Mucosa of descending colon (tissue), 3 donors: ENCODE data around the gene TPX2. TPM values are rescaled to one million over a fixed set of nuclear protein-coding genes. Genes with fewer than 3 reads are reported as not detected.

ENCODE experiments used
- ATAC-seq: fragments of 200-7000 bp; cut with Tn5 transposase; one replicate; pipeline ENCODE4 v1.9.1; 2020; ENCODE audit warnings: mild to moderate bottlenecking, moderate library complexity
- DNase-seq, 3 donors: peaks; one replicate each; pipeline ENCODE4 v3.0.0-alpha.2; 2020
- H3K36me3 ChIP-seq: fragments of 200-600 bp; one replicate; pipeline ENCODE4 v1.8.0; 2021; ENCODE audit warnings: low read depth, mild to moderate bottlenecking
- H3K4me1 ChIP-seq: fragments of 200-600 bp; one replicate; pipeline ENCODE4 v1.8.0; 2021; ENCODE audit warnings: low read depth, mild to moderate bottlenecking
- H3K4me3 ChIP-seq: fragments of 200-600 bp; one replicate; pipeline ENCODE4 v1.8.0; 2021; ENCODE audit warnings: mild to moderate bottlenecking
- H3K9me3 ChIP-seq: fragments of 200-600 bp; one replicate; pipeline ENCODE4 v1.8.0; 2021; ENCODE audit warnings: mild to moderate bottlenecking
- intact Hi-C, 2 donors: fragments of 100-400 bp; cut with DNase I in 1 of 2; cut with micrococcal nuclease in 1 of 2; formaldehyde crosslinking; loops; one replicate each; pipeline versions ENCODE4 v1.11.0 to v1.11.1; 2022; cut with DNase I, micrococcal nuclease
- total RNA-seq, 3 donors: library from RNA; stranded (reverse); fragmentation: NEBNext Ultra II Directional in 2 of 3; extraction: Animal tissue kit (Norgen Biotek cat#: 25700) in 2 of 3; gene quantifications; one replicate each; pipeline versions ENCODE4 v1.2.1 to v1.2.4, GENCODE V29; 2021 to 2023
- TF ChIP-seq, protein P1 (sequence below): fragments of 200-600 bp; IDR thresholded peaks from one replicate; pipeline ENCODE4 v1.8.0; 2022; ENCODE audit warnings: antibody characterized with exemption, mild to moderate bottlenecking
- donor health status: DM: no; HTN: no; CAD: no; lungs with moderate emphysema.
- donor health status: DM: no; HTN: no; CAD: no.
- donor health status: DM: no; HTN: yes; CAD: no.

TPX2 gene
- total RNA-seq, 3 donors from 2014 or later, result 3.0 to 26.6 (median 8.8) TPM

DNA sequence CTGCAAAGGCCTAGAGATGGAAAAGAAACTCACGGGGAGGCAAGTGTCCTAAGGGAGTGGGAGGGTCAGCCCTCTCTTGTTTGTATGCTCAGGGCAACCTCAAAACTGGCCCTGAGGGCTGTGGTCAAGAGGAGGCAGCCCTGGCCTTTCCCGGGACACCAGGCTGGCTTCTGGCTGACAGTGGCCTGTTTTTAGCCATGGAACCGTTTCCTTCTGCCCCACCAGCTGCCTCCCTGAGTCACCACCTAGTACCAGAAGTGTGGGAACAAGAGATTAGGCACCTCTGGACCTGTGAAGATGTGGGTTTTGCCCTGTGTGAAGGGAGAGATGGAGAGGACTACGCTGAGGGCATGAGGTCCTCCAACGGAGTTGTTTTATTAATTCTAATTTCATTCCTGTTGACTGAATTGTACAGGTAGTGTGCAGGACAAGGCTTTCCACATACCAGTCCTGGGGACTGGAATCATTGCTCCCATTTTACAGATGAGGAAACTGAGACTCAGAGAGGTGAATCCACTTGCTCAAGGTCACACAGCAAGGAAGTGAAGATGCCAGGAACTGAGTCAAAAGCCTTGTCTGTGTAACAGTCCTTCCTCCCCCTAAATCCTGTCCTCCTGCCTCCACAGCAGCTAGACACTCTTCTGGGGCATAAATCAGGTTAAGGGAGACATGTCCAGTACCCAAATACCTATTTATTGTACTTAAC lies 100.8 kb downstream of the TPX2 start:
- Histone ChIP-seq H3K9me3 (no peaks in the 10 kb centered on the region), H3K36me3 (no peaks in the 10 kb centered on the region), H3K4me3 (no peak overlapping the region), H3K4me1 (peaks cover 13% of the 10 kb centered on the region)
- intact Hi-C loops, result no loop called here
- no peak for ATAC-seq
- TF ChIP-seq, protein P1, sequence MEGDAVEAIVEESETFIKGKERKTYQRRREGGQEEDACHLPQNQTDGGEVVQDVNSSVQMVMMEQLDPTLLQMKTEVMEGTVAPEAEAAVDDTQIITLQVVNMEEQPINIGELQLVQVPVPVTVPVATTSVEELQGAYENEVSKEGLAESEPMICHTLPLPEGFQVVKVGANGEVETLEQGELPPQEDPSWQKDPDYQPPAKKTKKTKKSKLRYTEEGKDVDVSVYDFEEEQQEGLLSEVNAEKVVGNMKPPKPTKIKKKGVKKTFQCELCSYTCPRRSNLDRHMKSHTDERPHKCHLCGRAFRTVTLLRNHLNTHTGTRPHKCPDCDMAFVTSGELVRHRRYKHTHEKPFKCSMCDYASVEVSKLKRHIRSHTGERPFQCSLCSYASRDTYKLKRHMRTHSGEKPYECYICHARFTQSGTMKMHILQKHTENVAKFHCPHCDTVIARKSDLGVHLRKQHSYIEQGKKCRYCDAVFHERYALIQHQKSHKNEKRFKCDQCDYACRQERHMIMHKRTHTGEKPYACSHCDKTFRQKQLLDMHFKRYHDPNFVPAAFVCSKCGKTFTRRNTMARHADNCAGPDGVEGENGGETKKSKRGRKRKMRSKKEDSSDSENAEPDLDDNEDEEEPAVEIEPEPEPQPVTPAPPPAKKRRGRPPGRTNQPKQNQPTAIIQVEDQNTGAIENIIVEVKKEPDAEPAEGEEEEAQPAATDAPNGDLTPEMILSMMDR, result no peak
- no peak for DNase-seq

DNA sequence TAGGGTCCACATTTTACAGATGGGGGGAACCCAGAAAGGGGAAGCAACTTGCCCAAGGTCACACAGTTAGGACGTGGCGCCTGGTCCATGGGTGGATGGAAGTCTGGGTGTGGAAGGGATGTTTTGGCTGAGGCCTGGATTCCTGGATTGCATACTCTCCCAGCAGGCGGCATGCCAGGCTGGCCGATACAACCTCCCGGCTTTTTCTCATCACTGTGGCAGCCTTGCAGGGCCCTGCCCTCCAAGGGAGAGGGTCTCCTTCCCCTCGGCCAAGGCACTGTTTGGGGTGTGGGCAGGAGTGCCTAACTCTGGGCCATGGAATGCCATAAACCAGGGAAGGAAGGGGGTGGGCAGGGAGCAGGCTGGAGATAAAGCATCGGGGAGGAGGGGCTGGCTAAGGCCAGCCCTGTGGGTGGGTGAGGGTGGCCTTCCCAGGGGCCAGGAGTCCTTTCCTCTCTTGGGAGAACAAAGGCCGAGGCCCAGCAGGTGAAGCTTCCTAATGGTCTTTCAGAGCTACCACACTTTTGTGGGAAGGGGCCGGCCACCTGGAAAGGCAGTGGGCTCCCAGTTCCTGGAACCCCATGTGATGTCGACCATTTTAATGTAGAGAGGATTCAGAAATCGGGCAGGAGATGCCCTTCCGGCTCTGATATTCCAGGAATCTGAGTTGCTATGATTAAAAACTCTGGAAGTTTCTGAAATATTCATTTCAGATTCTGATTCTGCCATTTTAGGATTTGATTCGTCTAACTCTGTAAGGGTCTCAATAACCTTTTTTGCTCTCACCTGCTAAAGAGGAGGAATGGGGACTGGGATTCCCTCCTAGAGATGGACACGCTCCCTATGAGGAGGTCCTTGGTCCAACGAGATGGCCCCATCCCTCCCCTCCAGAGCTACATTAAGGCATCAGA lies 102.1 kb downstream of the TPX2 start:
- intact Hi-C loops, result no loop called here

DNA sequence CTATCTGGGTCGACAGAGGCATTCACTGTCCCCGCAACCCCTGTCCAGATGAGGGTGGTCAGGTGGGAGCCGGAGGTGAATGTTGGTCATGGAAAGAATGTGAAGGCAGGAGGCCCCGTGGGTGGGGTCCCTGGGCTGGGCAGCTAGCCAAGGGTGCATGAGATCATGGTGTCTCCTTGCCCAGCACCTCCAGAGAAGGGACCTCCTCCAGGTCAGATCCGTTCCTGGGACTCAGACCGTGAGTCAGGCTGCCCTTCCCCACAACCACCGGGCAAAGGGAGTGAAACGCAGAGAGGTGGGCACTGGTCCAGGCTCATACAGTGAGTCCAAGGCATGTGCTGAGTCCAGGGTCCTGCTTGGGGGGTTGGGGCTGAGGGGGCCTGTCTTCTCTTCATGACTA lies 102.8 kb downstream of the TPX2 start:
- intact Hi-C loops, result no loop called here
- Histone ChIP-seq H3K36me3 (no peaks in the 10 kb centered on the region), H3K4me3 (no peak overlapping the region), H3K9me3 (no peaks in the 10 kb centered on the region), H3K4me1 (no peaks in the 10 kb centered on the region)
- DNase-seq, result no peak
- no peak for ATAC-seq
- TF ChIP-seq, protein P1, result no peak

More for the DNA sequence above, 102.1 kb downstream of the TPX2 start:
- TF ChIP-seq, protein P1, result no peak
- no peak for DNase-seq
- Histone ChIP-seq H3K4me3 (no peak overlapping the region), H3K4me1 (peaks cover 6% of the 10 kb centered on the region), H3K9me3 (no peaks in the 10 kb centered on the region), H3K36me3 (no peaks in the 10 kb centered on the region)
- no peak for ATAC-seq

DNA sequence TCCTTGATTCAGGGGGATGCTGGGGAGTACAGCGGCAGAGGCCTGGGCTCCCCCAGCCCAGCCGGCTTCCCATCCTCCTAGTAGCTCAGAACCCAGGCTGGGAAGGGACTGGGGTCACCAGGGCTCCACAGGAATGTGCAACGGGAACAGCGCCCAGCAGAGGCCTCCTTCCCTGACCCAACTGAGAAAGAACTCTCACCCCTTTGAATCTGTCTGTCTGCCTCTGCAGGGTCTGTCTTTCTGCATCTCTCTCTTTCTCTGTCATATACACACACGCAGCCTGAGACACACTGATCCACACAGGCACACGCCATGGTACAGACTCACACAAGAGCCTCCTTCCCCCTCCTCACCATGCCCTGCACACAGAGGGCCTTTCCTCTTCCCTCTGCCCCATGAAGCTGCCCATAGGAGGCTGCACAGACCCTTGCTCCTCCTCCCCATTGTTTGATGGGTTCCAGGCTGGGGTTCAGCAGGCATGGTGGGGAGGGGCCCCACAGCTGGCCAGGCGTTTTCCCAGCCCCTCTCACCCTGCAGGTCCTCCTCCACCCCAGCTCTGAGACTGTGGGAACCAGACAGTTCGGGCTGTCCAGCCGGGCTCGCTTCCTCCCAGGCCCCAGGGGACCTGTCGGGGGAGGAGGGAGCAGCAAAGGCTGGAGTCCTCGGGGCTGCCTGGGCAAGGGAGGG lies 103.5 kb downstream of the TPX2 start:
- no peaks in the 10 kb centered on the region for H3K9me3 ChIP-seq
- intact Hi-C loops, result no loop called here
- DNase-seq, result no peak
- no peak overlapping the region for H3K4me3 ChIP-seq
- TF ChIP-seq, protein P1, result no peak
- no peaks in the 10 kb centered on the region for H3K36me3 ChIP-seq
- H3K4me1 ChIP-seq, result no peaks in the 10 kb centered on the region
- no peak for ATAC-seq

DNA sequence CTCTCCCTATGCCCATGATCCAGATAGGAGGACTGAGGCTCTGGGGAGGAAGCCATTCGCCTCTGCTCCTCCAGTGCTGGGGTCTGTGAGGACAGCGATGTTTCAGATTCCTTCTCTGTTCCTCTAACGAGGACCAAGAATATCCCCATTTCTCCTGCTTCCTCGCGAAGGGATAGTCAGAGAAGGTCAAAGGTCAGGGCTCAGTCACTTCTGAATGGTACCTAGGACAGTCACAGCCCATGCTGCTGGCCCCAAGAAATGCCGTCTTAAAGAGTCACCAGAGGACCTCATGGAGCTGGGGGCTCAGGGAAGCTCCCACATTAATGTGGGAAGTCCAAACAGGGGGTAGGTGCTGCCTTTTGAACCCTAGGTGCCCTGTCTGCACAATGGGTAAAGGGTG lies 104.2 kb downstream of the TPX2 start:
- no peaks in the 10 kb centered on the region for H3K4me1 ChIP-seq
- no peak overlapping the region for H3K4me3 ChIP-seq
- intact Hi-C loops, result no loop called here
- no peak for ATAC-seq
- no peaks in the 10 kb centered on the region for H3K9me3 ChIP-seq
- TF ChIP-seq, protein P1, result no peak
- H3K36me3 ChIP-seq, result no peaks in the 10 kb centered on the region
- no peak for DNase-seq
